GM23248 (cell line): ENCODE data around the gene PCBD1.

Experiments
- EZH2 ChIP-seq: fragments of 200-600 bp; sonication (generic); IDR thresholded peaks from 2 replicates; pipeline ENCODE4 v1.6.1; 2018; ENCODE audit warnings: antibody characterized with exemption, mild to moderate bottlenecking; ENCODE audit not compliant: insufficient read depth, poor library complexity, severe bottlenecking
- EZH2phosphoT487 ChIP-seq: fragments of 200-600 bp; sonication (generic); IDR thresholded peaks from 2 replicates; pipeline ENCODE4 v1.6.1; 2018; ENCODE audit warnings: antibody characterized with exemption, moderate library complexity, mild to moderate bottlenecking, low read depth; ENCODE audit not compliant: insufficient read depth

GRCh38 chr10:70923696-70924095, 35.3 kb upstream of the PCBD1 start:
- TF ChIP-seq EZH2phosphoT487 (no peak), EZH2 (no peak)
